Stimulated activated CD8-positive, alpha-beta memory T cell treated with anti-CD3 and anti-CD28 coated beads, Interleukin-7, amount 100 ng/mL, for 1 hour (primary cell): ENCODE data around the gene TBC1D22A.
"Not testable (repeated sequence)": the region's sequence is repeated elsewhere in the genome, so short reads cannot be mapped to it uniquely, and the experiment has no call there.

Experiments used
- DNase-seq, 2 donors: peaks; one replicate each; pipeline ENCODE4 v3.0.0-alpha.2; 2020; ENCODE audit warnings: low read depth in 2 of 2

The TBC1D22A gene

DNA sequence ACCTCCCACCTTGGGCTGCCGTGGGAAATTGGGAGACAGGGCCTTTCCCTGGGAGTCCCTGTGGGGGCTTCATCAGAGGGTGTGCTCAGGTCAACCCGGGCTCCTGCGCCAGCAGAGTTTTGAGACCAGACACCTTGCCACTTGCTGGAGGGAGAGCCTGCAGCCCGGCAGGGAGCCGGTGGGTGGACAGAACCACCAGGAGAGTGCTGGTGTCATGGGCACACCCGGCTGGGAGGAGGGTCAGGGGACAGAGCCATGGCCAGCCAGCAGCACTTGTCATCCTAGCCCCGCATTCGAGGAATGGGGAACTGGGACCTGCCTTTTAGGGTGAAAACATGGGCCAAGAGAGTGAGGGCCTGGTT, 209.3 kb downstream of the TBC1D22A start:
- DNase-seq = no peak

GRCh38 chr22:46972256-46972655, 209.8 kb downstream of the TBC1D22A start:
- no peak for DNase-seq

GRCh38 chr22:46972901-46973831, 210.7 kb downstream of the TBC1D22A start:
- DNase-seq = no peak

DNA sequence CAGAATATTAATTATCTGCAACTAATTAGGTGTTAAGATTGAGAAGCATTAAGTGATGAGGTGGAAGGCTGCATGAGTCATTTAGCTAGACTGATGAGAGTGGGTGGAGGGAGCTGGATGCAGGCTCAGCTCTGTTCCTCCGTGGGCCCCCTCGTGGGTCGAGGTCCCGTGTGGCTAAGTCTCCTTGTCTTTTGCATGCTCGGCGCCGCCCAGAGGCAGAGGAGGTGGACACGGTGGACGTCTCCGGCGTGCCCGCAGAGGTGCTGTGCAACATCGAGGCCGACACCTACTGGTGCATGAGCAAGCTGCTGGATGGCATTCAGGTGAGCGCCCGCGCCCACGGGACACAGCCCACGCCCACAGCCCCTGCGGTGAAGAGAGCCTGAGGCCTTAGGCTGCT, 211.6 kb downstream of the TBC1D22A start:
- DNase-seq = no peak

GRCh38 chr22:46974631-46975585, 212.5 kb downstream of the TBC1D22A start:
- no peak for DNase-seq

GRCh38 chr22:46976143-46976542, 213.7 kb downstream of the TBC1D22A start:
- DNase-seq = no peak

DNA sequence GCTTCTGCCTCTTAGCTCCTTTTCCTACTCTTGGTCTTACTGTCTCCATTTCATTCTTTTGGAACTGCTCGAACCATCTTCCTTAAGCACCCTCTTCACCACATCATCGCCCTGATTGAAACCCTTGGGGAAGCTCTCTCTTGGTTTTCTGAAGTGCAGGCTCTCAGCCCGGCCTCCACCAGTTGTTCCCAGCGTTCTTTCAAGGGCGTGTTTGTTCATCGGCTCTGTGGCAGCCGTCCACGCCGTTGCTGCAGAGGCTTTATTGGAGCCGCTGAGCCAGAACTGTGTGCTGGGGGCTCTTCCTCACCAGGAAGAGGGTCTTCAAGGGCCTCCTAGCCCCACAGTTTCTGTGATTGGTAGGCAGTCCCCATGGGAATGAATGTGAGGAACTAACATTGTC, 214.1 kb downstream of the TBC1D22A start:
- DNase-seq = no peak

- no peak for DNase-seq
Observed at GRCh38 chr22:46977656-46978343, 215.3 kb downstream of the TBC1D22A start.

DNA sequence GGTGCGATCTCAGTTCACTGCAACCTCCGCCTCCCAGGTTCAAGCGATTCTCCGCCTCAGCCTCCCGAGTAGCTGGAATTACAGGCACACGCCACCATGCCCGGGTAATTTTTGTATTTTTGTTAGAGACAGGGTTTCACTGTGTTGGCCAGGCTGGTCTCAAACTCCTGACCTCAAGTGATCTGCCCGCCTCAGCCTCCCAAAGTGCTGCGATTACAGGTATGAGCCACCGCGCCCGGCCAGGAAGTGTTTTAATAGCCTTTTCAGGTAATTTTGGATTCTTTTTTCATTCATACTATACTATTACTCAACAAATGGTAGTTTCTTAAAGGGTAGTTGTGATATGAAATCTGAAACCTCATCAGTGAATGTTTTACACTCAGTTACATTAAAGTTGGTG, 216.2 kb downstream of the TBC1D22A start:
- DNase-seq = not testable (repeated sequence)

DNA sequence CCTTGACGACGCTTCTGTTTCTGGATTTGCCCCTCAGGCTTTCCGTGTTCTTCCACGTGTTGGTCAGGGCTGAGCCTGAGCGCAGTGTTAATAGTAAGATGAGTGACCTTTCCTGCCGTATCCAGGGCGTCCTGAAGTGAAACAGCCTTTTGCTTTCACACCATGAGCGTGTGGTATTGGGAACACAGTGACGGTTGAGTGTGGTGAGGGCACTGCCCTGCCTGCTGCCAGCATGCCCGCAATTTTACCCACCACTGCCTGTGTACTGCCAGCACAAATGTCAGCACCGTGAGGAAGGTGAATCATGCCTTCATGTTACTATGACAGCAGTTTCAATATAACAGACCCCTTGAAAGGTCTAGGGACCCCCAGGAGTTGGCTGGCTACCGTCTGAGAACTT, 217.1 kb downstream of the TBC1D22A start:
- no peak for DNase-seq

DNA sequence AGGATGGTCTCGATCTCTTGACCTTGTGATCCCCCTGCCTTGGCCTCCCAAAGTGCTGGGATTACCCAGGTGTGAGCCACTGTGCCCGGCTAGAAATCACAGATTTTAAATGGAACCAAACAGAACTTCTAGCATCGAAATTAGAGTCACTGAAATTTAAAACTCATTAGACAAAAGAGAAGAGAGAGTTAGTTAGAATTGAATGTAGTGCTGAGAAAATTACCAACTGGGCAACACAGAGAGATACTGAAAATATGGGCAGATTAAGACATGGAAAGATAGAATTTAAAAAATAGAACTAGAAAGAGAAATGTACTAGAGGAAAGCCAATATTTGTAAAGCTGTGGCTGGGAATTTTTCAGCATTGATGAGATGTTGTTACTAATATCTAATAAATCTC, 217.9 kb downstream of the TBC1D22A start:
- no peak for DNase-seq

DNA sequence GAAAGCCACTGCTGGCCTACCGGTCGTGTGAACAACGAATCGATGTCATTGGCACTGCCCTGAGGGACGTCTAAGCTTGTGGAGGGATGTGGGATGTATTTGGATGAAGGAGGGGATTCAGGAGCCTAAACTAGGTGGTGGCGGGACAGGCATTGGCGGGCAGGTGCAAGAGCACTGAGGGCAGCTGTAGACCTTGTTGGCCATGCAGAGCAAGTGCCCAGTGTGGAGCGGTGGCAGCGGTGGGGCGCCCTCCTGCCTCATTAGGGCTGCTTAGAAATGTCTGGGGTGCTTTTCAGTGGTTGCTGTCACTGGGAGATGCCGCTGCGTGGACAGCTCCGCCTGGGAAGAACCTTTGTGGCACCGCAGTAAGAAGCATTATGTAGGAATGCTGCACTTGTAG, 220.2 kb downstream of the TBC1D22A start:
- no peak for DNase-seq

DNA sequence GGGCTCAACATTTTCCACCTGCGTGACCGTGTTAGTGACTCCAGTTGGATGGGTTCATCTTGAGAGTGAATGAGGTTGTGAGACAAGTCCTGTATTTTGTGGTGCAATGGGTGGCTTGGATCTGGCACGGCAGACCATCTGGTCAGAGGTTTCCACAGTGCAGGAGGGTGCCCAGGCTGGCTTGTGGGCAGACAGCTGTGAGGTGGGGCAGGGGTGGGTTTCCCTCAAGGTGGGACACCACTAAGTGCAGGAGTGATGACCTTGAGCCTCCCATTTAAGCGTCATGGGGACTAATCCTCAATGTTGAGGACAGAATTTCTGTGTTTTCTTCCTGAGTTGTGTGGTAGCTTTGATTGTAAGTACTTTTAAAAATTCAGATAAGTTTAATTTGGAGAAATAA, 220.6 kb downstream of the TBC1D22A start:
- no peak for DNase-seq

- no peak for DNase-seq
Observed at GRCh38 chr22:46984751-46985506, 222.5 kb downstream of the TBC1D22A start.

GRCh38 chr22:46985507-46985882, 223.0 kb downstream of the TBC1D22A start:
- no peak for DNase-seq

DNA sequence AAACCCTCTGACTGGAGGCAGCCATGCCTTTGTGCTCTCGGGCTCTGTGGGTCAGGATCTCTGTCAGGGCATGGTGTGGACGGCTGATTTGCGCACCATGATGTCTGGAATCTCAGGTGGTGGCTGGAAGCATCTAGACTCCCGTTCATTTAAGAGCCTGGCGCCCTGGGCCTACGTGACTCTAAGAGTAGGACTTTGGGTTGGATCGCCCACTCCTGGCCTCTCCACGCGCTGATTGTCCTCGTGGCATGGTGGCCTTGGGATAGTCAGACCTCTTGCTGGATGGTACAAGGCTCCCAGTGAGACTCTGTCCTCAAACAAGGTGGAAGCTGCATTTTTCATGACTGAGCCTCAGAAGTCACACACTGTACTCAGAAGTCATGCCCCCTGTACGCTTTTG, 224.3 kb downstream of the TBC1D22A start:
- no peak for DNase-seq

GRCh38 chr22:46990937-46991550, 228.6 kb downstream of the TBC1D22A start:
- no peak for DNase-seq

DNA sequence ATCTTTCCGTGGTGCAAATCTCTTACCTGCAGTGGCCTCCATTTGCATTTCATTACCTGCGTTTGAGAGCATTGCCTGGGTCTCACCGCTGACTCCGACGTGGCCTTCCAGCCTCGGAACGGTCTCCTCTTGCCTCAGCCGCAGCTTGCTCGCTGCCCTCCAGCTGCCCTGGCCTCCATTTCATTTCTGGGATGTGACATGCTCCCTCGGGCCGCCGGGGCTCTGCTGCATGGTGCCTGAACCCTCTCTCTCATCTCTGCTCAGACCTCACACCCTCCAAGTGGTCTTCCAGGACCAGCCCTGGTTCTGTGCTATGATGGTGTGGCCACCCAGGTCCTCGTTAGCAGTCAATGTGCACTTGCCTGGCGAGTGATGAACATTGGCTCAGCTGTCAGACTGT, 229.2 kb downstream of the TBC1D22A start:
- no peak for DNase-seq

- no peak for DNase-seq
Observed at GRCh38 chr22:46992121-46992731, 229.8 kb downstream of the TBC1D22A start.

DNA sequence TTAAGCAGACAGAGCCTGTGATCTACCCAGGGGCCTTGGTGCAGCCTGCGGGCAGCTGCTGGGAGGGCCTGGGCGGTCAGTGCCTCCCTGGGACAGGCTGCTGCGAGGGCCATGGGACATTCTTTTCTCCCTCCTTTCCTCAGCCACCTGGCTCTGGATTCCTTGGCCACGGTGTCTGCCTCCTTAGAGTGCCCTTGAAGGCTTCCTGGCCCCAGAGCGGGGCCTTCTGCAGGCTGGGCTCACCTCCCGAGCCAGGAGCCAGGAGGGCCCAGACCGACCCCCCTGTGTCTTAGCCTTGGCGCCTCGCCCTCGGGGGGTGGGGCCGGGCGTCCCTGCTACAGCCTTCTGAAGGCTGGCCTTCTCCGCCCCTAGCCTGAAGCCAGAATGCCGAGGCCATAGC, 231.2 kb downstream of the TBC1D22A start:
- no peak for DNase-seq
